ENCODE data around the gene B3GNT5.
A peak's percentile ranks its signal among the peaks of the same experiment; 100 is the strongest.

DNA sequence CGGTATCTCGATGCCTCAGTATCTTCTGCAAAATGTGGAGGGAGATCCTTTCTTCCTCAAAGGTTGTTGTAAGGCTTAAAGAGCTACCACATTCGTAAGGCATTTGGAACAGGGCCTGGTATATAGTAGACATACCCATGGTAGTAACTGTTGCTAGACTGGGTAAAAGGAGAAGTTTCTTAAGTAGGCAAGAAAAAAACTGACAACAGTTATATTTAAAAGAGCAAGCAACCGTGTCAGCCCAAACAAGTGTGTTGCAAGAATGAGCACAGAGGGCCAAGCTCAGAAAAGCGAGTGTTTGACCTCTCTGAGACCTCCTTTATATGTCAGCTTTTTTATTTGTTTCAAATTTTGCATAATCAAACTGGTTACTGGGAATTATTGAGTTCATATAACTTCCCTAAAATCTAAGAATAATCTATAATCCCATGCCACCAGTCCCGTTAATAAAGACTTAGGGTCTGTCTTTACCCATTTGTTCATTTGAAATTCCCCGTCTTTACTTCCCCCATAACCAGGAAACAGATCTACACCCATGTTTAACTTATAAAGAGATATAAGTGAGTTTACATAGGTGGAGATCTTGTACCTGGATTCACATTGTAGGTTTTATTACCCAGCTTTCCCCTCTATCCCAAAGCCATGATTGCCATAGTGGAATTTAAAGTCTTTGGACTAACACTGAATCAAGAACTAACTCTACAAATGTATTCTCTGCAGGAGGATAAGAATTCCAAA lies 7.3 kb downstream of the B3GNT5 start:
- TF ChIP-seq POLR2A (IDR thresholded peaks at IDR 0.05) (no peak), CTCF (IDR thresholded peaks at IDR 0.05) (peak in 1 of 6 experiments; percentile 3)

Measured in esophagus squamous epithelium (tissue), 4 donors.